Upper lobe of right lung (tissue), 1 donor: Measurements from ENCODE around the gene ZNF341. TPM values are rescaled to one million over a fixed set of nuclear protein-coding genes. Genes with fewer than 3 reads are reported as not detected.

Experiments
- ATAC-seq: fragments of 200-7000 bp; cut with Tn5 transposase; one replicate; pipeline ENCODE4 v1.9.1; 2020; ENCODE audit warnings: mild to moderate bottlenecking, moderate library complexity
- DNase-seq: peaks from one replicate; pipeline ENCODE4 v3.0.0-alpha.2; 2020
- H3K27ac ChIP-seq: fragments of 200-600 bp; one replicate; pipeline ENCODE4 v1.8.0; 2022
- H3K27me3 ChIP-seq: fragments of 200-600 bp; one replicate; pipeline ENCODE4 v1.8.0; 2022; ENCODE audit warnings: mild to moderate bottlenecking
- H3K36me3 ChIP-seq: fragments of 200-600 bp; one replicate; pipeline ENCODE4 v1.8.0; 2022
- H3K4me1 ChIP-seq: fragments of 200-600 bp; one replicate; pipeline ENCODE4 v1.8.0; 2022
- H3K4me3 ChIP-seq: fragments of 200-600 bp; one replicate; pipeline ENCODE4 v1.8.0; 2022; ENCODE audit warnings: mild to moderate bottlenecking
- H3K9me3 ChIP-seq: fragments of 200-600 bp; one replicate; pipeline ENCODE4 v1.8.0; 2022
- intact Hi-C: fragments of 100-400 bp; cut with DNase I; formaldehyde crosslinking; loops from one replicate; pipeline ENCODE4 v1.11.0; 2022
- total RNA-seq: library from RNA; stranded (reverse); fragmentation: NEBNext Ultra II Directional; extraction: Animal tissue kit (Norgen Biotek cat#: 25700); gene quantifications from one replicate; pipeline ENCODE4 v1.2.1, GENCODE V29; 2021
- TF ChIP-seq, protein P1 (sequence below): fragments of 200-600 bp; IDR thresholded peaks from one replicate; pipeline ENCODE4 v1.8.0; 2022; ENCODE audit warnings: antibody characterized with exemption
- donor health status: DM: no; HTN: yes; CAD: no; lungs with severe emphysema.

The ZNF341 gene
- total RNA-seq, 1 donor from 2014 or later = 4.8 TPM

DNA sequence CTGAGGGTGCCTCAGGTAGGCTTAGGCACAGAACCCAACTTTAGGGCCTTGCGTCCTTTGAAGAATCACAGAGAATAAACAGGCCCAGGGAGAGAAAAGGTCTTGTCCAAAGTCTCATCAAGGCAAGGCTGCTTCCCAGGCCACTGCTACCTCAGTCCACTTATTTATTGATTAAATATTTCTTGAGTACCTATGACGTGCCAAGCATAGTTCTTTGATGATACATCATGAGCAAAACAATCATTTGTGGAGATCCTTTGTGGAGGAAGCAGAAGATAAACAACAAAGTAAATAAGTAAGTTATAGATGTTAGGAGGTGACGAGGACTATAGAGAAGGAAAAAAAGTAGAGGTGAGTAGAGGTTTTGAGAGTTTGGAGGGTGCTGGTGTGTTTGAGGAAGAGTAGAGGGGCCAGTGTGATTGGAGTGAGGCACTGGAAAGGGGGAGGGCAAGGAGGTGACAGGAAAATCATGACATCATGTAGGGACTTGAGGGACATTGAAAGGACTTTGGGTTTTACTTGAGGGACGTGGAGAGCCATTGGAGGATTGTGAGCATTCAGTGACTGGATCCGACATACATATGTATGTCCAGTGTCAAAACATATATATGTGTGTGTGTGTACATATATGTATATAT, 65.2 kb downstream of the ZNF341 start:
- H3K9me3 ChIP-seq = no peaks in the 10 kb centered on the region
- intact Hi-C loops = no loop called here
- no peak for DNase-seq
- no peak overlapping the region for H3K4me3 ChIP-seq
- TF ChIP-seq, protein P1, sequence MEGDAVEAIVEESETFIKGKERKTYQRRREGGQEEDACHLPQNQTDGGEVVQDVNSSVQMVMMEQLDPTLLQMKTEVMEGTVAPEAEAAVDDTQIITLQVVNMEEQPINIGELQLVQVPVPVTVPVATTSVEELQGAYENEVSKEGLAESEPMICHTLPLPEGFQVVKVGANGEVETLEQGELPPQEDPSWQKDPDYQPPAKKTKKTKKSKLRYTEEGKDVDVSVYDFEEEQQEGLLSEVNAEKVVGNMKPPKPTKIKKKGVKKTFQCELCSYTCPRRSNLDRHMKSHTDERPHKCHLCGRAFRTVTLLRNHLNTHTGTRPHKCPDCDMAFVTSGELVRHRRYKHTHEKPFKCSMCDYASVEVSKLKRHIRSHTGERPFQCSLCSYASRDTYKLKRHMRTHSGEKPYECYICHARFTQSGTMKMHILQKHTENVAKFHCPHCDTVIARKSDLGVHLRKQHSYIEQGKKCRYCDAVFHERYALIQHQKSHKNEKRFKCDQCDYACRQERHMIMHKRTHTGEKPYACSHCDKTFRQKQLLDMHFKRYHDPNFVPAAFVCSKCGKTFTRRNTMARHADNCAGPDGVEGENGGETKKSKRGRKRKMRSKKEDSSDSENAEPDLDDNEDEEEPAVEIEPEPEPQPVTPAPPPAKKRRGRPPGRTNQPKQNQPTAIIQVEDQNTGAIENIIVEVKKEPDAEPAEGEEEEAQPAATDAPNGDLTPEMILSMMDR = no peak
- ATAC-seq = no peak
- no peaks in the 10 kb centered on the region for H3K36me3 ChIP-seq
- no peaks in the 10 kb centered on the region for H3K27me3 ChIP-seq
- peak overlapping the region; percentile 51 for H3K27ac ChIP-seq
- H3K4me1 ChIP-seq = peaks cover 8% of the 10 kb centered on the region

- no peak for ATAC-seq
- TF ChIP-seq, protein P1 = no peak
- no peaks in the 10 kb centered on the region for H3K9me3 ChIP-seq
- intact Hi-C loops = no loop called here
- H3K4me3 ChIP-seq = no peak overlapping the region
- no peak overlapping the region for H3K27ac ChIP-seq
- peaks cover 7% of the 10 kb centered on the region for H3K4me1 ChIP-seq
- H3K36me3 ChIP-seq = no peaks in the 10 kb centered on the region
- no peaks in the 10 kb centered on the region for H3K27me3 ChIP-seq
- DNase-seq = no peak
Measured at GRCh38 chr20:33798444-33798843, 66.6 kb downstream of the ZNF341 start.

- H3K9me3 ChIP-seq = no peaks in the 10 kb centered on the region
- no peak for DNase-seq
- H3K4me3 ChIP-seq = no peak overlapping the region
- ATAC-seq = no peak
- intact Hi-C loops = no loop called here
- H3K27me3 ChIP-seq = no peaks in the 10 kb centered on the region
- TF ChIP-seq, protein P1 = no peak
- no peaks in the 10 kb centered on the region for H3K4me1 ChIP-seq
- no peak overlapping the region for H3K27ac ChIP-seq
- H3K36me3 ChIP-seq = no peaks in the 10 kb centered on the region
Measured at GRCh38 chr20:33803921-33804337, 72.1 kb downstream of the ZNF341 start.

GRCh38 chr20:33808388-33808787, 76.6 kb downstream of the ZNF341 start:
- peaks cover 14% of the 10 kb centered on the region for H3K4me1 ChIP-seq
- H3K27ac ChIP-seq = no peak overlapping the region
- TF ChIP-seq, protein P1 = no peak
- H3K27me3 ChIP-seq = no peaks in the 10 kb centered on the region
- no peaks in the 10 kb centered on the region for H3K9me3 ChIP-seq
- intact Hi-C loops = no loop called here
- DNase-seq = no peak
- no peak for ATAC-seq
- no peak overlapping the region for H3K4me3 ChIP-seq
- H3K36me3 ChIP-seq = no peaks in the 10 kb centered on the region

DNA sequence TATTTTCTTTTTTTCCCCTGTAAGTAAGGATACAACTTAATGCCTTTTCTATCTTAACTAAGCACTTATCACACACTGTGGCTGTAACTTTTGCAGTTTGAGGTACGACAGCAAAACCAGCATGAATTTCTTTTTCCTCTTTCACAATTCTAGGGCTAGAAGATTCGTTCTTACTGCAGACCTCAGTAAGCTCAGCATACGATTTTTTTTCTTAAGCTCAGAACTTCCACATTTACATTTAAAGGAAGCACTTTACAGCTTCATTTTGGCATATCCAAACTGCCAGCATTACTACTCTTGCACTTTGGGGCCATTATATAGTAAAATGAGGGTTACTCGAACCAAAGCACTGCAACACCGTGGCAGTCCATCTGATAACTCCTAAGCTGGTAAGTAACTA, 78.5 kb downstream of the ZNF341 start:
- H3K4me3 ChIP-seq = no peak overlapping the region
- peaks cover 31% of the 10 kb centered on the region for H3K4me1 ChIP-seq
- ATAC-seq = no peak
- intact Hi-C loops = no loop called here
- DNase-seq = no peak
- H3K27me3 ChIP-seq = no peaks in the 10 kb centered on the region
- H3K9me3 ChIP-seq = no peaks in the 10 kb centered on the region
- H3K36me3 ChIP-seq = peaks cover under 1% of the 10 kb centered on the region
- H3K27ac ChIP-seq = no peak overlapping the region
- TF ChIP-seq, protein P1 = no peak
